ENCODE measurements around the gene REM1. TPM values are rescaled to one million over a fixed set of nuclear protein-coding genes. Genes with fewer than 3 reads are reported as not detected.
A peak's percentile ranks its signal among the peaks of the same experiment; 100 is the strongest.

REM1 gene
- total RNA-seq, 1 donor from 2014 or later, result 2.8 TPM

- peaks cover 16% of the 10 kb centered on the region for H3K9me3 Mint-ChIP-seq (ENCODE audit: unreplicated experiment)
These were observed 595 bp downstream of the REM1 start for GRCh38 chr20:31475472-31476293.

GRCh38 chr20:31476294-31476585, 1.2 kb downstream of the REM1 start:
- Mint-ChIP-seq H3K4me3 (ENCODE audit: unreplicated experiment) (peak overlapping the region; percentile 79), H3K9me3 (ENCODE audit: unreplicated experiment) (peaks cover 16% of the 10 kb centered on the region), H3K27me3 (ENCODE audit: unreplicated experiment) (peaks cover 30% of the 10 kb centered on the region), H3K36me3 (ENCODE audit: unreplicated experiment) (peaks cover 19% of the 10 kb centered on the region), H3K27ac (ENCODE audit: unreplicated experiment) (no peak overlapping the region), H3K4me1 (ENCODE audit: low read depth, unreplicated experiment) (peaks cover 8% of the 10 kb centered on the region)
- no peak for DNase-seq
- TF ChIP-seq, protein P1, sequence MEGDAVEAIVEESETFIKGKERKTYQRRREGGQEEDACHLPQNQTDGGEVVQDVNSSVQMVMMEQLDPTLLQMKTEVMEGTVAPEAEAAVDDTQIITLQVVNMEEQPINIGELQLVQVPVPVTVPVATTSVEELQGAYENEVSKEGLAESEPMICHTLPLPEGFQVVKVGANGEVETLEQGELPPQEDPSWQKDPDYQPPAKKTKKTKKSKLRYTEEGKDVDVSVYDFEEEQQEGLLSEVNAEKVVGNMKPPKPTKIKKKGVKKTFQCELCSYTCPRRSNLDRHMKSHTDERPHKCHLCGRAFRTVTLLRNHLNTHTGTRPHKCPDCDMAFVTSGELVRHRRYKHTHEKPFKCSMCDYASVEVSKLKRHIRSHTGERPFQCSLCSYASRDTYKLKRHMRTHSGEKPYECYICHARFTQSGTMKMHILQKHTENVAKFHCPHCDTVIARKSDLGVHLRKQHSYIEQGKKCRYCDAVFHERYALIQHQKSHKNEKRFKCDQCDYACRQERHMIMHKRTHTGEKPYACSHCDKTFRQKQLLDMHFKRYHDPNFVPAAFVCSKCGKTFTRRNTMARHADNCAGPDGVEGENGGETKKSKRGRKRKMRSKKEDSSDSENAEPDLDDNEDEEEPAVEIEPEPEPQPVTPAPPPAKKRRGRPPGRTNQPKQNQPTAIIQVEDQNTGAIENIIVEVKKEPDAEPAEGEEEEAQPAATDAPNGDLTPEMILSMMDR (IDR thresholded peaks at IDR 0.05; ENCODE audit: partially characterized antibody, unreplicated experiment), result no peak

More at GRCh38 chr20:31475472-31476293, 595 bp downstream of the REM1 start:
- Mint-ChIP-seq H3K4me3 (ENCODE audit: unreplicated experiment) (peak overlapping the region; percentile 79), H3K4me1 (ENCODE audit: low read depth, unreplicated experiment) (peaks cover 8% of the 10 kb centered on the region), H3K27ac (ENCODE audit: unreplicated experiment) (no peak overlapping the region), H3K27me3 (ENCODE audit: unreplicated experiment) (peaks cover 30% of the 10 kb centered on the region), H3K36me3 (ENCODE audit: unreplicated experiment) (peaks cover 19% of the 10 kb centered on the region)
- TF ChIP-seq, protein P1 (IDR thresholded peaks at IDR 0.05; ENCODE audit: partially characterized antibody, unreplicated experiment), result no peak
- peak; percentile 40 for DNase-seq

GRCh38 chr20:31476643-31477215, 1.6 kb downstream of the REM1 start:
- Mint-ChIP-seq H3K4me3 (ENCODE audit: unreplicated experiment) (no peak overlapping the region), H3K9me3 (ENCODE audit: unreplicated experiment) (peaks cover 16% of the 10 kb centered on the region), H3K36me3 (ENCODE audit: unreplicated experiment) (peaks cover 19% of the 10 kb centered on the region), H3K27me3 (ENCODE audit: unreplicated experiment) (peaks cover 31% of the 10 kb centered on the region), H3K4me1 (ENCODE audit: low read depth, unreplicated experiment) (peaks cover 8% of the 10 kb centered on the region), H3K27ac (ENCODE audit: unreplicated experiment) (no peak overlapping the region)
- peak; percentile 51 for DNase-seq
- TF ChIP-seq, protein P1 (IDR thresholded peaks at IDR 0.05; ENCODE audit: partially characterized antibody, unreplicated experiment), result no peak

GRCh38 chr20:31484001-31484400, 8.9 kb downstream of the REM1 start:
- peaks cover 2% of the 10 kb centered on the region for H3K9me3 Mint-ChIP-seq (ENCODE audit: unreplicated experiment)
- H3K4me3 Mint-ChIP-seq (ENCODE audit: unreplicated experiment), result peak overlapping the region; percentile 49
- peaks cover 19% of the 10 kb centered on the region for H3K27me3 Mint-ChIP-seq (ENCODE audit: unreplicated experiment)
- TF ChIP-seq, protein P1 (IDR thresholded peaks at IDR 0.05; ENCODE audit: partially characterized antibody, unreplicated experiment), result no peak
- H3K27ac Mint-ChIP-seq (ENCODE audit: unreplicated experiment), result no peak overlapping the region
- H3K36me3 Mint-ChIP-seq (ENCODE audit: unreplicated experiment), result peaks cover 7% of the 10 kb centered on the region
- peak; percentile 88 for DNase-seq
- H3K4me1 Mint-ChIP-seq (ENCODE audit: low read depth, unreplicated experiment), result no peaks in the 10 kb centered on the region

Measured in glutamatergic neuron (in vitro differentiated cells).